NB4 (cell line): ENCODE results near the gene EIF4G2.

ENCODE experiments used
- CTCF ChIP-seq: IDR thresholded peaks from one replicate; pipeline ENCODE4 v1.5.1; 2012; ENCODE audit warnings: low read depth, low read length
- POLR2A ChIP-seq: IDR thresholded peaks from 2 replicates; pipeline ENCODE4 v1.6.1; 2011; ENCODE audit warnings: mild to moderate bottlenecking; ENCODE audit not compliant: insufficient read length; ENCODE audit errors: extremely low read depth

- TF ChIP-seq CTCF (no peak), POLR2A (peak; percentile 99)
Observed at GRCh38 chr11:10808553-10809372, at the start of gene EIF4G2.
